Thymus (tissue), 11 donors: ENCODE measurements around the gene PNMA6E. TPM values are rescaled to one million over a fixed set of nuclear protein-coding genes. Genes with fewer than 3 reads are reported as not detected.

Source experiments
- DNase-seq, 9 donors: peaks; one replicate each; pipeline ENCODE4 v3.0.0-alpha.2; 2013; ENCODE audit warnings: low spot score in 9 of 9, low read depth in 6 of 9, missing footprints in 1 of 9
- H3K27ac ChIP-seq, 2 donors: one replicate each; pipeline ENCODE4 v1.5.1; 2013; ENCODE audit warnings: control low read depth in 1 of 2, low read depth in 1 of 2, low read length in 1 of 2, mild to moderate bottlenecking in 1 of 2, moderate library complexity in 1 of 2
- H3K27me3 ChIP-seq, 2 donors: one replicate each; pipeline ENCODE4 v1.5.1; 2013; ENCODE audit warnings: low read length in 1 of 2; ENCODE audit not compliant: control insufficient read depth in 2 of 2, insufficient read depth in 1 of 2
- H3K36me3 ChIP-seq, 2 donors: one replicate each; pipeline ENCODE4 v1.5.1; 2013; ENCODE audit warnings: low read length in 1 of 2, mild to moderate bottlenecking in 1 of 2, moderate library complexity in 1 of 2; ENCODE audit not compliant: control insufficient read depth in 2 of 2, insufficient read depth in 2 of 2
- H3K4me1 ChIP-seq, 2 donors: one replicate each; pipeline ENCODE4 v1.5.1; 2013; ENCODE audit warnings: low read length in 2 of 2; ENCODE audit not compliant: control insufficient read depth in 2 of 2, insufficient read depth in 2 of 2
- H3K4me3 ChIP-seq, 2 donors: one replicate each; pipeline ENCODE4 v1.5.1; 2013; ENCODE audit warnings: low read length in 2 of 2, control low read depth in 1 of 2, mild to moderate bottlenecking in 1 of 2
- H3K9me3 ChIP-seq, 2 donors: one replicate each; pipeline ENCODE4 v1.5.1; 2013; ENCODE audit warnings: low read length in 1 of 2, mild to moderate bottlenecking in 1 of 2; ENCODE audit not compliant: control insufficient read depth in 2 of 2, insufficient read depth in 1 of 2
- WGBS: extraction: QIAGEN DNeasy Blood & Tissue Kit; methylation state at CpG from one replicate; pipeline ENCODE4 v1.1.7; 2013; 5-methylcytosine and 5-hydroxymethylcytosine counted together
- polyA plus RNA-seq: library from polyadenylated mRNA; stranded (reverse); fragments of 200-250 nt; gene quantifications from one replicate; pipeline ENCODE4 v1.2.3, GENCODE V29; 2013
- total RNA-seq: library from RNA; stranded (reverse); fragments of 120-200 nt; gene quantifications from one replicate; pipeline ENCODE4 v1.2.4, GENCODE V29; 2013
- donor health status: healthy.

The PNMA6E gene
- total and polyA plus RNA-seq, 2 donors, result 0.05 TPM; not detected in 1

- no peaks in the 10 kb centered on the region for H3K27me3 ChIP-seq
- H3K9me3 ChIP-seq, result peaks cover 0 to 6% of the 10 kb centered on the region in 2 donors
- no peaks in the 10 kb centered on the region for H3K4me1 ChIP-seq
- no peak for DNase-seq
- WGBS, result 94% methylated on average over 3 of the region's 3 CpGs
- H3K36me3 ChIP-seq, result no peaks in the 10 kb centered on the region
- H3K4me3 ChIP-seq, result no peak overlapping the region
- no peak overlapping the region for H3K27ac ChIP-seq
These were observed 18.3 kb downstream of the PNMA6E start for GRCh38 chrX:153382563-153383482.

DNA sequence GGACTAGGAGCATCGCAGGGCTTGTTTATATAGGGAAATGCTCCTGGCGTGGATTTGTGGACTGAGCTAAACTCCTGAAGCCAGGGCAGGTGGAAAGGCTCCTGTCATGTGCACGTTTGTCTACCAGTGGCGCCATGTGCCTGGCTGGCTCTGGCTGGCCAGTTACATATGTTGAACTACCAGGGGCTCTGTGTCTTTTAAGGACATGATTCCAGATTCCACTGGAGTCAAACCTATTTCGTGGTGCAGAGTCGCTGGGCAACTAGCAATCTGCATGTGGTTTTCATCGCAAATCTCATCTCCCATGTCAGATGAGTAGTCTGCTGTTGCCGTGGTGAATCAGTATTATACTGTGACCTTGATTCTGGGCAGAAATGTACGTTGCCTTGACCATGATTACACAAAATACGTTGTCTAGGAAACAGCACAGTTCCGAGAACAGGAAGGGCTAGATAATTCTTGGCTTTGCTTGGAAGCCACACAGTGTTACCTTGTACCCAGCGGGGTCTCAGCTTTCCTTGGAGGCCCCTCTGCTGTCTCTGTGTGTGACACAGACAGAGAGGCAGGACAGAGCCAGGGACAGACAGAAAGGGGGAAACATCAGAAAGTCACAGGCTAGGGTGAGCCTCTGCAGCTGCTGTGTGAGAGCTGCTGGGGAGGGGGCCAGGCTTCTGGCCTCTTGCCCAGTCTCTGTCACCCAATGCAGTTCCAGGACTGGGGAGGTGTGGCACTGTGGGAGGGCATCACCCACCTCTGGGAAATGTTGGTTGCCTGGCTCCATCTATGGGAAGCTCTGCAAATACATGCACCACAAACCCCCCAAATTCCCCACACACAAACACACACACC lies 19.2 kb downstream of the PNMA6E start:
- no peaks in the 10 kb centered on the region for H3K4me1 ChIP-seq
- no peak overlapping the region for H3K4me3 ChIP-seq
- H3K9me3 ChIP-seq, result peaks cover 0 to 6% of the 10 kb centered on the region in 2 donors
- peak overlapping the region in 1 of 2 donors; percentile 32 for H3K27ac ChIP-seq
- 59% methylated on average over 12 of the region's 12 CpGs for WGBS
- H3K36me3 ChIP-seq, result no peaks in the 10 kb centered on the region
- DNase-seq, result peak in 2 of 9 donors; percentile 11 to 32
- H3K27me3 ChIP-seq, result no peaks in the 10 kb centered on the region

- Histone ChIP-seq H3K4me1 (no peaks in the 10 kb centered on the region), H3K36me3 (no peaks in the 10 kb centered on the region), H3K27ac (no peak overlapping the region), H3K27me3 (peaks cover 0 to under 1% of the 10 kb centered on the region in 2 donors), H3K4me3 (no peak overlapping the region), H3K9me3 (peaks cover 0 to 6% of the 10 kb centered on the region in 2 donors)
- WGBS, result 95% methylated on average over 9 of the region's 9 CpGs
- no peak for DNase-seq
These were observed 20.5 kb downstream of the PNMA6E start for GRCh38 chrX:153380691-153381090.

DNA sequence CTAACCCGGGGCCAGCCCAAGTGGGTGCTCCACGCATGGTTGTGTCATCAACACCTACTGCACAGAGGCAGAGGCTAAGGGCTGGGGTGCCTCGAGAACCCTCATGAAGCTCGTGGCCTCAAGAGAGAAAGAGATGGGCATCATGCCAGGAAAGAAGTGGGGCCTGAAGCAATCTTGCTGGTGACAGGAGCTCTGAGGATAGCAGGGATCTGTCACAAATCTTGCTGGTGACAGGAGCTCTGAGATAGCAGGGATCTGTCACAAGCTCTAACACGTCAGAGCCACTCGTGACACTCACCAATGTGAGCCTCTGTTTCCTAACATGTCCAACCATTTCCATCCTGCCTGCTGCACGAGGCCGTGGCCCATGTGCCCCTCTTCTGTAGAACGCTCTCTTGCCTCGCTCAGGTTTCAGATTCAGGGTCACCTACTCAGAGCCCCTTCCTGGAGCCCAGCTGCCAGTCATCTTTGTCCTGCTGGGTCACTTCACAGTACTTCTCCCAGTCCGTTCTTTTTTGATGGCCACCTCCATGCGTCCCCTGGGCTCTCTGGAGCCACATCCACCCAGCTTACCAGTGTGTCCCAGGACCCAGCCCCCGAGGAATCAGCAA lies 21.1 kb downstream of the PNMA6E start:
- no peak for DNase-seq
- H3K4me3 ChIP-seq, result no peak overlapping the region
- H3K27me3 ChIP-seq, result peaks cover 0 to 2% of the 10 kb centered on the region in 2 donors
- no peaks in the 10 kb centered on the region for H3K36me3 ChIP-seq
- 85% methylated on average over 13 of the region's 13 CpGs for WGBS
- H3K9me3 ChIP-seq, result peaks cover 0 to 6% of the 10 kb centered on the region in 2 donors
- no peaks in the 10 kb centered on the region for H3K4me1 ChIP-seq
- H3K27ac ChIP-seq, result no peak overlapping the region

DNA sequence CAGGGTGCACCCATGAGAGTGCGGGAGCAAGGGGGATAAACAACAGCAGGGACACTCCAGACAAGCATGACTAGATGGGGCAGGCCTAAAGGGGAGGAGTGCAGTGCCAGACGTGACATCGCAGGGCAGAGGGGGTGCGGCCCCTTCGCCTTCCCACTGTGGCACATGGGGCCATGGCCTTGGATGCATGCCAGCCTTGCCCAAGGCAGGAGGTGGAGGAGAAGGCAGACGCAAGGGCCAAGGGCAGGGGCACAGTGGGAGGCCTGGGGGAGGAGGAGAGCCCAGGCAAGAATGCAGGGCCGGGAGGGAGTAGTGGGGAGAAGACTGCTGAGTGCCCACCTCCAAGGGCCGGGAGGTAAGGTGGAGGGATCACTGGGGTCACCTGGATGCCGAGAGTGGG lies 21.6 kb downstream of the PNMA6E start:
- Histone ChIP-seq H3K27ac (no peak overlapping the region), H3K4me1 (no peaks in the 10 kb centered on the region), H3K9me3 (peaks cover 0 to 6% of the 10 kb centered on the region in 2 donors), H3K36me3 (no peaks in the 10 kb centered on the region), H3K27me3 (peaks cover 0 to 2% of the 10 kb centered on the region in 2 donors), H3K4me3 (no peak overlapping the region)
- DNase-seq, result no peak
- WGBS, result 95% methylated on average over 9 of the region's 9 CpGs

- 99% methylated on average over 4 of the region's 4 CpGs for WGBS
- DNase-seq, result no peak
These were observed 22.5 kb downstream of the PNMA6E start for GRCh38 chrX:153378607-153379006.

GRCh38 chrX:153377727-153378126 lies 23.4 kb downstream of the PNMA6E start:
- no peaks in the 10 kb centered on the region for H3K4me1 ChIP-seq
- over 99% methylated on average over 3 of the region's 3 CpGs for WGBS

More at GRCh38 chrX:153378607-153379006, 22.5 kb downstream of the PNMA6E start:
- no peak overlapping the region for H3K4me3 ChIP-seq
- H3K27ac ChIP-seq, result no peak overlapping the region
- no peaks in the 10 kb centered on the region for H3K36me3 ChIP-seq
- no peaks in the 10 kb centered on the region for H3K4me1 ChIP-seq
- H3K9me3 ChIP-seq, result peaks cover 0 to 6% of the 10 kb centered on the region in 2 donors
- H3K27me3 ChIP-seq, result peaks cover 0 to 2% of the 10 kb centered on the region in 2 donors

DNA sequence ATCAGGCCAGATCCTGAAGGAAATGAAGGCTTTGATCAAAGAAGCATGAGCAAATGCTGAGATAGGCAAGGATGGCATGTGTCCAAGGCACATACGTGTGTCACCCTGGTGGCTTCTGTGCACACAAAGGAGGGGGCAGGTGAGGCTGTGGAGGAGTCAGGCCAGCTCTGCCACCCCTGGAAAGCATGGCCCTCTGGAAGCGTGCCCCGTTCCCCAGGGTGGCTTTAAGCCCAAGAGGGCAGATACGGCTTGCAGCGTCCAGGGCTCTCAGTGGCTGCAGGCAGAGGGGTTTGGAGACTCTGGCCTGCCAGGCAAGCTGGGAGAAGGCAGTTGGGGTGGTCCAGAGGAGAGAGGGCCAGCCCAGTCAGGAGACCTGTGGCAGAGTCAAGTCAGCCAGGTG lies 25.6 kb downstream of the PNMA6E start:
- H3K4me3 ChIP-seq, result no peak overlapping the region
- WGBS, result 90% methylated on average over 5 of the region's 5 CpGs

More at GRCh38 chrX:153377727-153378126, 23.4 kb downstream of the PNMA6E start:
- H3K27ac ChIP-seq, result no peak overlapping the region
- peaks cover 0 to 2% of the 10 kb centered on the region in 2 donors for H3K27me3 ChIP-seq
- H3K36me3 ChIP-seq, result no peaks in the 10 kb centered on the region
- no peak for DNase-seq
- peaks cover 0 to 6% of the 10 kb centered on the region in 2 donors for H3K9me3 ChIP-seq
- no peak overlapping the region for H3K4me3 ChIP-seq

More for the DNA sequence above, 25.6 kb downstream of the PNMA6E start:
- no peaks in the 10 kb centered on the region for H3K36me3 ChIP-seq
- peaks cover 0 to 2% of the 10 kb centered on the region in 2 donors for H3K27me3 ChIP-seq
- no peak overlapping the region for H3K27ac ChIP-seq
- no peak for DNase-seq
- H3K9me3 ChIP-seq, result no peaks in the 10 kb centered on the region
- no peaks in the 10 kb centered on the region for H3K4me1 ChIP-seq
